Astrocyte of the spinal cord (primary cell): ENCODE results near the gene NR5A2.

ENCODE experiments used
- DNase-seq: peaks from one replicate; pipeline ENCODE4 v3.0.0; 2011; ENCODE audit warnings: low read depth, low spot score
- H3K4me3 ChIP-seq: 2 replicates; pipeline ENCODE4 v1.5.1; 2011; ENCODE audit warnings: low read depth, mild to moderate bottlenecking, low read length, moderate library complexity
- in situ Hi-C: cut with HindIII; loops from 2 replicates; pipeline ENCODE4 v1.10.0; 2017; ENCODE audit warnings: low sequenced_read_pairs
- TF ChIP-seq, protein P1 (sequence below): IDR thresholded peaks from 2 replicates; pipeline ENCODE4 v1.5.1; 2012; ENCODE audit warnings: low read depth, mild to moderate bottlenecking, low read length, inconsistent platforms

The NR5A2 gene

GRCh38 chr1:200034761-200035396 is 7.4 kb downstream of the NR5A2 start:
- no peak for DNase-seq
- in situ Hi-C loops = no loop called here
- no peak overlapping the region for H3K4me3 ChIP-seq

GRCh38 chr1:200035397-200035955 is 8.0 kb downstream of the NR5A2 start:
- DNase-seq = no peak
- in situ Hi-C loops = no loop called here
- no peak overlapping the region for H3K4me3 ChIP-seq
- TF ChIP-seq, protein P1, sequence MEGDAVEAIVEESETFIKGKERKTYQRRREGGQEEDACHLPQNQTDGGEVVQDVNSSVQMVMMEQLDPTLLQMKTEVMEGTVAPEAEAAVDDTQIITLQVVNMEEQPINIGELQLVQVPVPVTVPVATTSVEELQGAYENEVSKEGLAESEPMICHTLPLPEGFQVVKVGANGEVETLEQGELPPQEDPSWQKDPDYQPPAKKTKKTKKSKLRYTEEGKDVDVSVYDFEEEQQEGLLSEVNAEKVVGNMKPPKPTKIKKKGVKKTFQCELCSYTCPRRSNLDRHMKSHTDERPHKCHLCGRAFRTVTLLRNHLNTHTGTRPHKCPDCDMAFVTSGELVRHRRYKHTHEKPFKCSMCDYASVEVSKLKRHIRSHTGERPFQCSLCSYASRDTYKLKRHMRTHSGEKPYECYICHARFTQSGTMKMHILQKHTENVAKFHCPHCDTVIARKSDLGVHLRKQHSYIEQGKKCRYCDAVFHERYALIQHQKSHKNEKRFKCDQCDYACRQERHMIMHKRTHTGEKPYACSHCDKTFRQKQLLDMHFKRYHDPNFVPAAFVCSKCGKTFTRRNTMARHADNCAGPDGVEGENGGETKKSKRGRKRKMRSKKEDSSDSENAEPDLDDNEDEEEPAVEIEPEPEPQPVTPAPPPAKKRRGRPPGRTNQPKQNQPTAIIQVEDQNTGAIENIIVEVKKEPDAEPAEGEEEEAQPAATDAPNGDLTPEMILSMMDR = no peak

More at GRCh38 chr1:200034761-200035396, 7.4 kb downstream of the NR5A2 start:
- TF ChIP-seq, protein P1 = no peak

- TF ChIP-seq, protein P1 = no peak
- DNase-seq = no peak
These were observed 8.6 kb downstream of the NR5A2 start for GRCh38 chr1:200035956-200036618.

DNA sequence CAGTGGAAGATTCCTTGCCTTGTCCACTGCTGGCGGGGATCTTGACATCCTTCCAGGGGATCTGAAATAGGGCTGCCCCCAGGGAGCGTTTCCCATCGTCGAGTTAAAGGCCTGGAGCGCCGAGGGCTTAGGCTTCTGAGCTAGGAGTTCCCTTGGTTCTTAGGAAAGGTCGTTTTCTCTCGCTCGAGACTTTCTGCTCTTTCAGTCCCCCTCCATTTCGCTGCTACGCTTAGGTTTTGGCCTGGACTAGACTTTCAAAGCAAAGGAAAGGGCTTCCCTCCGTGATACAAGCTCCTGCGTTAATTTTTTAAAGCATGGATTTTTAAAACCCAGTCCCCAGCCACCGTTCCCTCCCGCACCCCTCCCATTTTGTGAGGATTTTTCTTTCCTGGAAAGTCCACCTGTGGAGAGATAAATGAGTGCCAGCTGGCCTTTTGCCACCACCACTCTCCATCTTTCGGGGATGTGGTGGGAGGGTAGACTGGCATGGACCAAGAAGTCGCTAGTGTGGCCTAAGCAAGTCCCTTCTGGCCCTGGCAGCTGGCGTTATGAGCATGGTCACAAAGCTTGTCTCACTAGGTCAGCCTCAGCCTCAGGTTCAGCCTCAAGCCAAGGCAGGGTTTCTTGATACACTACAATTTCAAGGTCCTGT is 9.2 kb downstream of the NR5A2 start:
- DNase-seq = no peak
- TF ChIP-seq, protein P1 = no peak
- in situ Hi-C loops = no loop called here
- no peak overlapping the region for H3K4me3 ChIP-seq

More at GRCh38 chr1:200035956-200036618, 8.6 kb downstream of the NR5A2 start:
- H3K4me3 ChIP-seq = no peak overlapping the region
- in situ Hi-C loops = no loop called here

GRCh38 chr1:200037501-200037900 is 10.0 kb downstream of the NR5A2 start:
- TF ChIP-seq, protein P1 = no peak

GRCh38 chr1:200037904-200038303 is 10.4 kb downstream of the NR5A2 start:
- no peak for DNase-seq
- in situ Hi-C loops = no loop called here

More at GRCh38 chr1:200037501-200037900, 10.0 kb downstream of the NR5A2 start:
- DNase-seq = no peak
- in situ Hi-C loops = no loop called here
- no peak overlapping the region for H3K4me3 ChIP-seq

More at GRCh38 chr1:200037904-200038303, 10.4 kb downstream of the NR5A2 start:
- no peak overlapping the region for H3K4me3 ChIP-seq
- TF ChIP-seq, protein P1 = no peak
